ENCODE results near the gene DLG1. TPM values are rescaled to one million over a fixed set of nuclear protein-coding genes. Genes with fewer than 3 reads are reported as not detected.

DLG1 gene
- total RNA-seq, 4 donors from 2014 or later: 134 to 211 (median 152) TPM

GRCh38 chr3:197289726-197290125 lies 8.7 kb downstream of the DLG1 start:
- Histone ChIP-seq H3K27ac (no peak overlapping the region), H3K36me3 (peaks cover 0 to 7% (median 0%) of the 10 kb centered on the region in 4 donors), H3K4me1 (peaks cover 0 to 20% (median 0%) of the 10 kb centered on the region in 4 donors), H3K27me3 (no peaks in the 10 kb centered on the region), H3K4me3 (no peak overlapping the region), H3K9me3 (no peaks in the 10 kb centered on the region)
- intact Hi-C loops (cut with DNase I; ENCODE audit: low total_unique reads) (no loop called here), in situ Hi-C loops (cut with MboI; ENCODE audit: low pct_ligation_motif_present in 1 of 4, low pct_unique_long_range_greater_than_20kb in 1 of 4, low sequenced_read_pairs in 3 of 4) (no loop called here)
- DNase-seq: no peak
- TF ChIP-seq, protein P1, sequence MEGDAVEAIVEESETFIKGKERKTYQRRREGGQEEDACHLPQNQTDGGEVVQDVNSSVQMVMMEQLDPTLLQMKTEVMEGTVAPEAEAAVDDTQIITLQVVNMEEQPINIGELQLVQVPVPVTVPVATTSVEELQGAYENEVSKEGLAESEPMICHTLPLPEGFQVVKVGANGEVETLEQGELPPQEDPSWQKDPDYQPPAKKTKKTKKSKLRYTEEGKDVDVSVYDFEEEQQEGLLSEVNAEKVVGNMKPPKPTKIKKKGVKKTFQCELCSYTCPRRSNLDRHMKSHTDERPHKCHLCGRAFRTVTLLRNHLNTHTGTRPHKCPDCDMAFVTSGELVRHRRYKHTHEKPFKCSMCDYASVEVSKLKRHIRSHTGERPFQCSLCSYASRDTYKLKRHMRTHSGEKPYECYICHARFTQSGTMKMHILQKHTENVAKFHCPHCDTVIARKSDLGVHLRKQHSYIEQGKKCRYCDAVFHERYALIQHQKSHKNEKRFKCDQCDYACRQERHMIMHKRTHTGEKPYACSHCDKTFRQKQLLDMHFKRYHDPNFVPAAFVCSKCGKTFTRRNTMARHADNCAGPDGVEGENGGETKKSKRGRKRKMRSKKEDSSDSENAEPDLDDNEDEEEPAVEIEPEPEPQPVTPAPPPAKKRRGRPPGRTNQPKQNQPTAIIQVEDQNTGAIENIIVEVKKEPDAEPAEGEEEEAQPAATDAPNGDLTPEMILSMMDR (IDR thresholded peaks at IDR 0.05): no peak
- TF ChIP-seq EP300 (IDR thresholded peaks at IDR 0.05; ENCODE audit: low read depth) (no peak), POLR2A (IDR thresholded peaks at IDR 0.05) (no peak), POLR2AphosphoS5 (IDR thresholded peaks at IDR 0.05) (no peak)

- Histone ChIP-seq H3K9me3 (no peaks in the 10 kb centered on the region), H3K27me3 (no peaks in the 10 kb centered on the region), H3K4me3 (no peak overlapping the region), H3K36me3 (peaks cover 0 to 13% (median under 1%) of the 10 kb centered on the region in 4 donors), H3K27ac (no peak overlapping the region), H3K4me1 (peaks cover 0 to 3% (median 0%) of the 10 kb centered on the region in 4 donors)
- no peak for TF ChIP-seq POLR2A (IDR thresholded peaks at IDR 0.05)
- no peak for TF ChIP-seq POLR2AphosphoS5 (IDR thresholded peaks at IDR 0.05)
- TF ChIP-seq EP300 (IDR thresholded peaks at IDR 0.05; ENCODE audit: low read depth): no peak
- TF ChIP-seq, protein P1 (IDR thresholded peaks at IDR 0.05): no peak
- in situ Hi-C loops (cut with MboI; ENCODE audit: low pct_ligation_motif_present in 1 of 4, low pct_unique_long_range_greater_than_20kb in 1 of 4, low sequenced_read_pairs in 3 of 4): no loop called here
- no peak for DNase-seq
- intact Hi-C loops (cut with DNase I; ENCODE audit: low total_unique reads): no loop called here
- WGBS, 2 donors (ENCODE audit: low coverage in 1 of 2): 97% methylated on average over 2 of the region's 2 CpGs; no CpG with 5 or more reads in 1 of the 2 donors
Measured at GRCh38 chr3:197286678-197287077, 11.7 kb downstream of the DLG1 start.

GRCh38 chr3:197285557-197285956 lies 12.9 kb downstream of the DLG1 start:
- no peaks in the 10 kb centered on the region for H3K27me3 ChIP-seq
- 96 to 100% methylated on average over 2 of the region's 2 CpGs for WGBS, 2 donors (ENCODE audit: low coverage in 1 of 2)
- in situ Hi-C loops (cut with MboI; ENCODE audit: low pct_ligation_motif_present in 1 of 4, low pct_unique_long_range_greater_than_20kb in 1 of 4, low sequenced_read_pairs in 3 of 4): no loop called here
- intact Hi-C loops (cut with DNase I; ENCODE audit: low total_unique reads): no loop called here
- peaks cover 0 to 3% (median 0%) of the 10 kb centered on the region in 4 donors for H3K4me1 ChIP-seq
- no peak for TF ChIP-seq POLR2A (IDR thresholded peaks at IDR 0.05)
- TF ChIP-seq POLR2AphosphoS5 (IDR thresholded peaks at IDR 0.05): no peak
- TF ChIP-seq, protein P1 (IDR thresholded peaks at IDR 0.05): no peak
- no peak for TF ChIP-seq EP300 (IDR thresholded peaks at IDR 0.05; ENCODE audit: low read depth)
- no peak overlapping the region for H3K27ac ChIP-seq
- DNase-seq: no peak
- no peaks in the 10 kb centered on the region for H3K9me3 ChIP-seq
- H3K36me3 ChIP-seq: peaks cover 0 to 20% (median 3%) of the 10 kb centered on the region in 4 donors
- H3K4me3 ChIP-seq: no peak overlapping the region

DNA sequence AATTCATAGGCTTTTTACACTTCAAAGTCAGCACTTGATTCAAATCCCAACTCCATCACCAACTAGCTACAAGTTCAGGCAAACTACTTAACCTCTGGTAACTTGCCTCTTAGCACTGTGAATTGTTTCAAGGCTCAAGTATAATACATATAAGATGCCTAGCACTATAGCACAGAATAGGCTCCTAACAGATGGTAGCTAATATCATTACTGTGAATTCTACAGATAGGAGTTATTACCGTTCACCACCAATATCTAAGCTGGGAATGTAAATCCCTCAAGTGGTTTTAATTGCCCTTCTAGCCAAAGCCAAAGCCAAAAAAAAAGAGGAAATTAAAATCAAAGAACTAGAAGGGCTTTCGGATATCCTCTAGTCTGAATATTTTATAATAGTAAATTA lies 15.4 kb downstream of the DLG1 start:
- intact Hi-C loops (cut with DNase I; ENCODE audit: low total_unique reads): no loop called here
- TF ChIP-seq, protein P1 (IDR thresholded peaks at IDR 0.05): no peak
- TF ChIP-seq POLR2AphosphoS5 (IDR thresholded peaks at IDR 0.05): no peak
- no peak for TF ChIP-seq POLR2A (IDR thresholded peaks at IDR 0.05)
- TF ChIP-seq EP300 (IDR thresholded peaks at IDR 0.05; ENCODE audit: low read depth): no peak
- DNase-seq: no peak

More for the DNA sequence above, 15.4 kb downstream of the DLG1 start:
- WGBS, 2 donors (ENCODE audit: low coverage in 1 of 2): 91 to 94% methylated on average over 2 of the region's 2 CpGs
- no peaks in the 10 kb centered on the region for H3K27me3 ChIP-seq
- H3K4me3 ChIP-seq: no peak overlapping the region
- in situ Hi-C loops (cut with MboI; ENCODE audit: low pct_ligation_motif_present in 1 of 4, low pct_unique_long_range_greater_than_20kb in 1 of 4, low sequenced_read_pairs in 3 of 4): no loop called here
- no peak overlapping the region for H3K27ac ChIP-seq
- no peaks in the 10 kb centered on the region for H3K9me3 ChIP-seq
- peaks cover 0 to 4% (median 0%) of the 10 kb centered on the region in 4 donors for H3K4me1 ChIP-seq
- H3K36me3 ChIP-seq: peaks cover 0 to 23% (median 3%) of the 10 kb centered on the region in 4 donors

All from transverse colon (tissue), 4 donors.